ENCODE measurements around the gene HNF4A. TPM values are rescaled to one million over a fixed set of nuclear protein-coding genes. Genes with fewer than 3 reads are reported as not detected.

Gene HNF4A
- total RNA-seq, 1 donor from 2014 or later: not detected

DNA sequence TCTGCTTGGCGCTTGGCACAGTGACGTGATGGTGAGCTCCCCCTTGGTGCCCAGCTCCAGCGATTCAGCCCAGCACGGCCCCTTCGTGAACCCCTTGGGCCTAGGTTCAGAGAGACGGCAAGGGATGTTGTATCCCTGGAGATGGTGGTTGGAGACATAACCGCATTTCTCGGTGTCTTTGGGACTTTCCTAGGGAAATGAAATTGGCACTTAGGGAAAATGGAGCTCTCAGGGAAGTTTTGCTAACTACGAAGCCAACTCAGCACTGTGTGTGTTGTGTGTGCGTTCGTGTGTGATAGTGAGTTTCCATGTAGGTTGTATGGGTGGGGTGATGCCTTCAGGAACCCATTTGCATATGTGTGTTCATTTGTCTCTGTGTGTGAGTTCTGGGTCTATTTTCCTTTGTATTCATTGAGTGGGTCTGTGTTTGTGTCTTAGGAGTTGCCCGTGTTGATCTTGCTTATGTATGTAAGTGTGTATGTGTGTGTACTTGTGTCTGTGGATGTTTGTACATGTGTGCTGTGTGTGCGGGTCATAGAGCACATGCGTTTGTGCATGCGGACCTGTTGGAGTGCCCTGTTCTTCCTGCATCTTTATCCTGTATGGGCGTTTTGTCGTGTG lies 46.4 kb downstream of the HNF4A start:
- DNase-seq (ENCODE audit: missing footprints) (no peak), ATAC-seq (no peak)
- intact Hi-C loops (cut with DNase I): no loop called here

DNA sequence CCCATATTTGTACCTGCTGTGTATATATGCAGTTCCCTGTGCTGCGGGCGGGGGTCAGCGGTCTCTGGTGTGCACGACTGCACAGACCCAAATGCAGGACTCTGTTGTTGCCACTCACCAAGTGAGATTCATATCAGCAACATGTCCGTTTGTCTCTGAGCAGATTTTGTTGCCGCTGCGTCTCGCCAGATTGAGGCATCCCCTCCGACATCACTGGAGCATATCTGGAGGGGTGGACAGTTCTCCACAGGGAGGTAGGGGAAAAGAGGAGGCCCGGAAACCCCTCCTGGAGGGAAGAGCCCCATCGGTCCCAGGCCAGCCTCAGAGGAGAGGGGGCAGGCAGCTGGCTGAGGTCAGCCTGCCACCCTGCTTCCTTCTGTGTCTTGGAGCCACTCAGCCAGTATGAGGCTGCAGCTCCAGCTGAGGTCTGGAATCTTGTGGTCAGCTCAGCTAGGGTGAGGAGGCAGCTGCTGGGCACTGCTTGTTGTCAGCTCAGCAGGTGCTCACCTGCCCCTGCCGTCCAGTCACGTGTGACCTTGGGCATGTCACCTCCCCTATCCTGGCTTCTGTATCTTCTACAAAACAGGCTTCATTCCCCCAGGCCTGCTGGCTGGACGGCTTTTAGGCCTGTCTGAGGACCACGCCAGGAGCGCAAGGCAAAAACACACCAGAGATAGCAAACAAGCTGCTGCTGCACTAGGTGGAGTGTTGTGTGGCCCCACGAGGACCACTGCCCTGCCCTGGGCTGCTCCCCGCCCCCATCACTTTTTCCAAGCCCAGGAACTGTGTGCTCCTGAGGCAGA lies 47.1 kb downstream of the HNF4A start:
- ATAC-seq (no peak), DNase-seq (ENCODE audit: missing footprints) (no peak)
- intact Hi-C loops (cut with DNase I): no loop called here

DNA sequence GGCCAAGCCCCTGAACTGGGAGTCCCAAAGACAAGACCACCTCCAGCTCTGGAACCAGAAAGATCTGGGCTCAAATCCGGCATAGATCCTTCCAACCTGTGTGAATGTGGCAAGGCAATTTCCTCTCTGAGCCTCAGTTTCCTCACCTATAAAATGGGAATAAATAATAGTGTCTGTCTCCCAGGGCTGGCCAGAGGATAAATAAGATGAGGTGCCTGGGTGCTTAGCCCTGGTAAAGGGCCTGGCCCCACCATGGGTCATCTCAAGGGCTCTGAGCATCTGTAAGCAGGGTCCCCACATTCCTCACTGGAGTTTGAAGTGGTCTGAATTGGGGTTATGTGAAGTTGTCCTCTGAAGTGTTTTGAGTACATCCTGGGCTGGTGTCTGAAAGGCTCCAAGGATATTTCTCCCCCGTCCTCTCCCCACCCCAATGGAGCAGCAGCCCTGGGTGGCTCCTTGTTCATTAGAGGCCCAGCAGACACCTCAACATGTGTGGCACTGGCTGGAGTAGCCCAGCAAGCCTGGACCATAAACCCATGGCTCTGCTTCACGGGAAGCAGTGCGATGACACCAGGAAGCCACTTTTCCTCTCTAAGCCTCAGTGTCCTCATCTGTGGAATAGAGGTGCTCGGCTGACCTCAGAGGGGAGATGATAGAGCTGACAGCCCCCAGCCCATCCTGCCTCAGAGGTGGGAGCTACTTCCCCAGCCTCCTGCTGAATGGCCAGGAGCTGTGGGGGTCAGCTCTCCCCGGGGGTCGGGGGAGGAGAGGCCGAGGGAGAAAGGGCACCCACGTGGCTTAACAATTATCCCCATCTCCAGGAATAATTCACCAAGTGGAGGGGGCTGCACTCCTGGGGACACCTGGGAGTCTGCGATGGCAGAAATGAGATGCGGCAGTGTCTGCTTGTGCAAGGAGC lies 48.0 kb downstream of the HNF4A start:
- ATAC-seq (no peak), DNase-seq (ENCODE audit: missing footprints) (no peak)
- intact Hi-C loops (cut with DNase I): no loop called here

DNA sequence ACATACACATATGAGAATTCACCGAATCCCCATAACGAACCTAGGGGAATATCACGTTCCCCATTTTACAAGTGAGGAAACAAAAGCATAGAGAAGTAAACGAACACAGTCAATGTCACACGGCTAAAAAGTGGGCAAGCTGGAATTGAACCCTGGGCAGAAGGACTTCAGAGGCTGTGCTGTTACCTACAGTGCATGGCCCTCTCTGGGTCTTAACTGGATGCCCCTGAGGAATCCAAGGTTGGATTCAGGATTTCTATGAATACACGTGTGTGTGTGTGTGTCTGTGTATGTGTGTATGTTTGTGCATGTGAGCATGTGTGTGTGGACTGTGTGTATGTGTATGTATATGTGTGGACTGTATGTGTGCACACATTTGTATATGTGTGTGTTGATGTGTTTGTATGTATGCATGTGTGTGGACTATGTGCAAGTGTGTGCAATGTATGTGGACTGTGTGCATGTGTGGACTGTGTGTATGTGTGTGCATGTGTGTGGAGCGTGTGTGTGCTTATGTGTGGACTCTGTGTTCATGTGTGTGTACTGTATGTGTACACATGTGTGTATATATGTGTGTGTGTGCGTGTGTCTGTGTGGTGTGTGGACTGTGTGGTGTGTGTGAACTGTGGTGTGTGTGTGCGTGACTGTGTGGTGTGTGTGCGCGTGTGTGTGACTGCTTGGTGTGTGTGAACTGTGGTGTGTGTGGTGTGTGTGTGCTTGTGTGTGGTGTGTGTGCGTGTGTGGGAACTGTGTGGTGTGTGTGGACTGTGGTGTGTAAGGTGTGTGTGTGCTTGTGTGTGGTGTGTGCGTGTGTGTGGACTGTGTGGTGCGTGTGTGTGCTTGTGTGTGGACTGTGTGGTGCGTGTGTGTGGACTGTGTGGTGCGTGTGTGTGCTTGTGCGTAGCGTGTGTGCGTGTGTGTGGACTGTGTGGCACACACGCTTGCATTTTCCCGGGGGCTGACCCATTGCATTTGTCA lies 49.0 kb downstream of the HNF4A start:
- intact Hi-C loops (cut with DNase I): no loop called here
- no peak for DNase-seq (ENCODE audit: missing footprints)

DNA sequence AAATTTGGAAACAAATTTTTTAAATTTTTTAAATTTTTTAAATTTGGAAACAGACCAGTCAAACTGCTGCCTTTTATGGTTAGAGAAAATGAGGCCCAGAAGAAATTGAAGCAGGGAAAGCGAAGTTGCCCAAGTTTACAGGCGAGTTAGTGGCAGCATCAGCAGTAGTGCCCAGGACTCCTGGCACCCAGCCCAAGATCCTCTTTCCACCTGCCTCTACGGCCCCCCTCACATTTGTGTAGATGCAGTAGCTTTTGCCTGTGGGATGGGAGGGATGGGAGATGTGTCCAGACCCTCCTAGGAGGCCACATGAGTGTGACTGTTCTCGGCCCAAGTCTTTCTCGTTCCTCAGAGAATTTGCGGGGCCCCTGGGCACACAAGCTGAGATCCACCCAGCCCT lies 49.8 kb downstream of the HNF4A start:
- DNase-seq (ENCODE audit: missing footprints) (no peak), ATAC-seq (no peak)
- intact Hi-C loops (cut with DNase I): no loop called here

More for the DNA sequence above, 49.0 kb downstream of the HNF4A start:
- ATAC-seq: no peak

DNA sequence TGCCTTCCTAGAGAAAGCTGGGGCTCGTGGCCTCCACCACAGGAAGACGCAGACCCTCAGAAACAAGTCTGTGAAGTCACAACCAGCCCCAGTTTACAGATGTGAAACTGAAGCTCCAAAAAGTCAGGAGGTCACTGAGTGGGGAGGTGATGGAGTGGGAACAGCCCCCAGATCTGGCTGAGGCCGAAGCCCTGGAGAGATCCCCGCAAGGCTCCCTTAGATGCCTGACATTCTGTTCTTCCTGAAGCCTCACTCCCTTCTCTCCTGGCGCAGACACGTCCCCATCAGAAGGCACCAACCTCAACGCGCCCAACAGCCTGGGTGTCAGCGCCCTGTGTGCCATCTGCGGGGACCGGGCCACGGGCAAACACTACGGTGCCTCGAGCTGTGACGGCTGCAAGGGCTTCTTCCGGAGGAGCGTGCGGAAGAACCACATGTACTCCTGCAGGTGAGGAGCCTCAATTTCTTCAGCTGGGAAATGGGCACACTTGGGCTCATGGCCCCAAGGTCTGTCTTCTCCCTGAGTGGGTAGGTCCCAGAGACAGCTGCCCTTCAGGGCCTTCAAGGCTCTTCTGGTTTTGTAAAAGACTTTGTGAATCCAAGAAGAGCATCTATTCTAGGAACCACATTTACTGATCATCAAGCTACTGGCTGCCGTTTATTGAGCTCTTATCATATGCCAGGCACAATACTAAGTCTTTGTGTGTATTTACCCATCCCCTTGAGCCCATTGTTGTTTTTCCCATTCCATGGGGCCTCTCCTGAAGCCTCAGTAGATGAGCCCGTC lies 50.5 kb downstream of the HNF4A start:
- ATAC-seq: no peak
- intact Hi-C loops (cut with DNase I): no loop called here
- DNase-seq (ENCODE audit: missing footprints): no peak

DNA sequence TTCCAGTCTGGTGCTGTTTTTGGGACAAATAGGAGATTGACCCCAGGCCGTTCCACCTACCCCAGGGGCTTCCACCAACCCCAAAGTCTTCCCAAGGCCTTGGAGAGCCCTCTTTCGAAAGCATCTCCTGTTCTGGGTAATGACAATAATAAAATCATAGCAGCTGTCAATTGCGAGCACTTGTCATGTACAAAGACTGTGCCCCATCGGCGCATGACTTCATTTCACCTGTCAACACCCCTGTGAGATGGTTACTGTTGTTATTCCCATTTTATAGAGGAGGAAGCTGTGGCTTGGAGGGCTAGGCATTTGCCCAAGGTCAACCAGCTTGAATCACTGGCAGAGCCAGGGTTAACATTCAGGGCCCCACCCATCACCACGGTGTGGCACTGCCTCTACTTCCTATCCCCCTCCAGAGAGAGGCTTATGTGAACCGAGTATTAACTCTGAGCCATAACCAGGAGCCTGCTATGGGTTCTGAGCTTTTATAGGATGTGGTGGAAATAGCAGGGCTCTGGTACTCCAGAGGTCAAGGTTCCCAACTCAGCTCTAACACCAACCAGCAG lies 51.2 kb downstream of the HNF4A start:
- ATAC-seq: no peak
- DNase-seq (ENCODE audit: missing footprints): no peak

DNA sequence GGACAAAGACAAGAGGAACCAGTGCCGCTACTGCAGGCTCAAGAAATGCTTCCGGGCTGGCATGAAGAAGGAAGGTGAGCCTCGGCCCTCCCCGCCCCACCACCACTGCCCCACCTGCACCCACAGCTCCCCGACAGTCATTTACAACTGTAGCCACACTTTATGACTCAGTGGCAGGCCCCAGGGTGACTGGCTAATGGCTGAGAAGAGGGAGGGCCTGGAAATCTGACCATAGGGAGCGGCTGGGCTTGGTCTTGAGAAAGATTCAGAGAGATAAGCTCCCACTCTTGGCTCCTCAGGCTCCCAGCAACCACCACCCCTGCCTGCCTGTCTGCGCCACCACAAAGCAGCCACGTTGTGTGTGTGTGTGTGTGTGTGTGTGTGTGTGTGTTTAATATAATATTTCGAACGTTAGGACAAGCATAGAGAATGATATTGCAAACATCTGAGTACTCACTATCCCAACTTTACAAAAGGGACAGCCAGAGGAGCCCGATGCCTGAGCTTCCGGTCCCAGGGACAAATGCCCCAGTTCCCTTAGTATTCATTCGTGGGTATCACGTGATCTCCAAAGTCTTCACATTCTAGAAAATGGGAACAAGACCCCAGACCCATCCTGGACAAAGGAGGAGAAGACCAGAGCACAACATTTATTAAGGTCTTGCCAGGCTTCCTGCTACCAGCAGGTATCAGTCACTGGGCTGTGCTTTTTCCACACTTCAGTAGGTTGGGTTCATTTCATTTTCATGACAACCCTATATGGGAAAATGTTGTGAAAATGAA lies 52.1 kb downstream of the HNF4A start:
- ATAC-seq: no peak
- intact Hi-C loops (cut with DNase I): no loop called here
- DNase-seq (ENCODE audit: missing footprints): no peak

More for the DNA sequence above, 51.2 kb downstream of the HNF4A start:
- intact Hi-C loops (cut with DNase I): no loop called here

DNA sequence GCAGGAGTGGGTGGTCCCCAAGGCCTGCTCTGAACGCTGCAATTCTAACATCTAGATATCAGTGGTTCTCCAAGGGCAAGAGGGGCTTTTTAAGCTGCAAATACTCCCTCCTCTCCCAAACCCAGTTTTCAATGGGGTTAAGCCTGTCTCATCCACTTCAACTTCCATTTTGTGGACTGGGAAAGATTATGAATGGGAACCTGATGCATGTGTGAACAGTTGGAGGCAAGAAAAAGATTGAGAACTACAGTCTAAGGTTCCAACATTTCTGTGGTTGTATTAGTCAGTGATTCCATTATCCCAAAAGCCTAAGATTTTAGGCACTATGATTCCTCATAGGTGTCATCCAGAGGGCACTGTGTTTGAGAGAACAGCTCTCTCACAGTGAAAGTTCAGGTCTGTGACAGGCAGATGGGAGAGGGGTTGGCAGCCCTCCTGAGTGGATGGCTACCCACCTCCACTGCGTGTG lies 53.7 kb downstream of the HNF4A start:
- DNase-seq (ENCODE audit: missing footprints) (no peak), ATAC-seq (no peak)
- intact Hi-C loops (cut with DNase I): no loop called here

DNA sequence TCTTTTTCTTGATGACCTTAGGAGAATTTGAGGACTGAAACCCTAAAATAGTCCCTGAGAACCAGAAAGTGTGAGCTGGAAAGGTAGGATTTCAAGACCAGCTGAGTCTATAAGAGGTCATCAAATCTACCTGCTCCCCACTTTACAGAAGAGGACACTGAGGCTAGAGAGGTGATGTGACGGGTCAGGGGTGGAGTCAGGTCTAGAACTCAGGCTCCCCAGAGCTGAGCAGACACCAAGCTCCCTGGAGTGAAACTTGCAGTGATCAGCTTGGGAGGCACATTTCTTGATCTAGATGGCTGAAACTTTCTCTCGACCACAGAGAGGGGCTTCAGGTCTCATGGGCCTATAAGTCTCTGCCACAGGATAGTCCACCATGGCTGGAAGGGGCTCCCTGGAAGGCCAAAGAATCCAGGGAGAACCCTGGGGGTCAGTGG lies 55.1 kb downstream of the HNF4A start:
- no peak for ATAC-seq
- no peak for DNase-seq (ENCODE audit: missing footprints)
- intact Hi-C loops (cut with DNase I): no loop called here

DNA sequence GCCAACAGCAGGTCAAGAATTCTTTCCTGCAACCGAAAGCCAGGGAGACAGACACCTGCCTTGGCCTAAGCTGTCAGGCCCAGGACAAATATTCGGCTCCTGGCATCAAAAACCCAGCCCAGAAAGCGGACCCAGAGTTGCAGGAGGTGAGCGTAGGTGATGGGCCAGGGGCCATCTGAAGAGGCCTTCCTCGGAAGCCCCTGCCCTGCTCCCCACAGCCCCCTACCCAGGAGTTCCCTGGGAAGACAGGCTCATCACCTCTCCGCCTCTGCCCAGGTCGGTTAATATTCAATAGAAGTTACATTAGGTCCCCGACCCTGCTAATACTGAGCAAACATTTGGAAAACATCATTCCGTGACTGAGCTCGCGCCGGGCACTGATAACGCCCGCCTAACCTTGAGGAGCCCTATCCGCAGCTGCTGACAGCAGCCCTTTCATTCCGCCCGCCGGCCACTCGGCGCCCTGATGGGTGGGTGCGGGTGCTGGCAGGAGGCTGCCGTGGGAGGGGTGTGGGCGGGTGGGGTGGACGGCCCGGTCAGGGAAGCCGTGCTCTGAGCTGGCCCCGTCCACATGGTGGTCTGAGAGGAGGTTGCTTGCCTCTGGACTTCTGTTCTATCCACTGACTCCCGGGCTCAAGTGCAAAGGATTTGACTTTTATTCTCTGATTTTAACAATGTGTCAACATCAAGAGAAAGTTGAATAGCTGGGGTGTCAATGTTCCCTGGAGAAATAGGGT lies 55.7 kb downstream of the HNF4A start:
- no peak for ATAC-seq
- no peak for DNase-seq (ENCODE audit: missing footprints)
- intact Hi-C loops (cut with DNase I): no loop called here

DNA sequence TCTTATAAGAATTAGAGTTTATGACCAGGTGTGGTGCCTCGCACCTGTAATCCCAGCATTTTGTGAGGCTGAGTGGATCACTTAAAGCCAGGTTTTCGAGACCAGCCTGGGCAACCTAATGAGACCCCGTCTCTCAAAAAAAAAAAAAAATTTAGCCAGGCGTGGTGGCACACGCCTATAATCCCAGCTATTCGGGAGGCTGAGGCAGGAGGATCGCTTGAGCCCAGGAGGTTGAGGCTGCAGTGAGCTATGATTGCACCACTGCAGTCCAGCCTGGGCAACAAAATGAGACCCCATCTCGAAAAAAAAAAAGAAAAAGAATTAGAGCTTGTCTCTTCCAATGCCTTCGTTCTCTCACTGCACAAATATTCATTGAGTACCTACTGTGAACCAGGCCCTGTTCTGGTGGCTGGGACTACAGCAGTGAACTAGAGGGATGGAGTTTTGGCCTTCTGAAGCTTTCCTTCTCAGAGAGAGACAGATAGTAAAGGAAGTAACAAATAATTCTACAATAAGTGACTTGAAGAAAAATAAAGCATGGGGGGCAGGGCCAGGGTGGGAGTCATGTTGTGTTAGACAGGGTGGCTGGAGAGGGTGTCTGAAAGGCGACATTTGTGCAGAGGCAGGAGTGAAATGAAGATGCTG lies 56.4 kb downstream of the HNF4A start:
- intact Hi-C loops (cut with DNase I): no loop called here
- ATAC-seq (no peak), DNase-seq (ENCODE audit: missing footprints) (no peak)

DNA sequence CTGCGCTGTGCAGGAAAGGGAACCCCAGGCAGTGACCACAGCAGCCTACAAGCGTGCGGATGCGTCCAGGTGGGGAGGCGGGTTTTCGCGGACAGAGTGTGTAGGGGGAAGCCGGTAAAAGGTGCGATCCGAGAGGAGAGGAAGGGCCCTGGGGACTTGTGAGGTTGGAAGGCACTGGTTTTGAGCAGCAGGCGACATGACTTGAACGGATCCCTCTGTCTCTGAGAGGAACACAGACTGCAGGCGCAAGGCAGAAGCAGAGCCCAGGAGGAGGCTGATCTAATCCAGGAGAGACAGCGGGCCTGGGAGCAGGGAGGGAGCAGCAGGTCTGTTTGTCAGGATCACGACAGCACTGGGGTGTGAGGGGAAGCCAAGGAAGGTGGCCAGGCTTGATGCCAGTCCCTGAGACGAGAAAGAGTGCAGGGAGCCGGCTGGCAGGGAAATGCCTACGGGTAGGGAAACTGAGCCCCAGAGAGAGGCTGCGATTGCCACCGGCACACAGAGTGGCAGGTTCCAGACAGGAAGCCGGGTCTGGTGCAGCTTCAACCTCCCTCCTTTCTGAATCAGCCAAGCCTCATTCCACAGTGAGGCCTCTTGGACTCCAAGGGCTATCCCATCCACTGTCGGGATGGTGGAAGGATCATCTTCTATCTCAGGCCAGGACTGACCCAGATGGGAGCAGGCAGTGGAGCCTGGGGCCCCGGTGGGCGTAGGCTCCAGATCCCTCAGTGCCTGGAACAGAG lies 57.1 kb downstream of the HNF4A start:
- no peak for ATAC-seq
- DNase-seq (ENCODE audit: missing footprints): no peak
- intact Hi-C loops (cut with DNase I): no loop called here

DNA sequence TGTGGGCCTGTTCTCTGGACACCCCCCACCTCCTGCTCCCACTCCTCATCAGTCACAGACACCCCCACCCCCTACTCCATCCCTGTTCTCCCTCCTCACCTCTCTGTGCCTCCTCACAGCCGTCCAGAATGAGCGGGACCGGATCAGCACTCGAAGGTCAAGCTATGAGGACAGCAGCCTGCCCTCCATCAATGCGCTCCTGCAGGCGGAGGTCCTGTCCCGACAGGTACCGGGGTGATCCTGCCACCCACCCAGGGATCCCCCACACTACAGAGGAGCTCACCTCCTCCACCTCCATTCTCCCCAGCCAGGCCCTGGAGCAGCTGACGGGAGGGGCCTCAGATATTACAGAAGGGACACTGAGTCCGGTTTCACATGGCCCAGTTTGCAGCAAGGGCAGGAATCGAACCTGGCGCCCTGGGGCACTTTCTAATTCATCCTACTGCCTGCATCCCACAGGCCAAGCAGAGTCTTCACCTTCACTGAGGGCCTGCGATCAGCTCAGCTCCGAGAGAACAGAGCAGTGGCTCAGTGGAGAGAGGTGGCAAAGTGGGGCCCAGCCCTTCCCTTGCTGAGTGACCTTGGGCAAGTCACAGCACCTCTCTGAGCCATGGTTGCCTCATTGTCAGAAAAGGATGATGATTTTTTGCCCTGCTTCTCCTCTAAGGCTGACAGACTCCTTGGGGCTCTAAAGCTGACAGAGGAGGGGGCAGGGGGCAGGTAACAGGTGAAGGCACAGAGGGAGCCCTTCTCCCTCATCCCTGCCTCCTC lies 58.3 kb downstream of the HNF4A start:
- ATAC-seq (no peak), DNase-seq (ENCODE audit: missing footprints) (no peak)
- intact Hi-C loops (cut with DNase I): no loop called here

Measured in Right ventricle myocardium inferior (tissue), 1 donor.